WTC11 (cell line): ENCODE measurements around the gene RNF152. TPM values are rescaled to one million over a fixed set of nuclear protein-coding genes. Genes with fewer than 3 reads are reported as not detected.

Experiments used
- ATAC-seq: fragments of 200-7000 bp; cut with Tn5 transposase; 2 replicates; pipeline ENCODE4 v1.10.0; 2021; ENCODE audit warnings: mild to moderate bottlenecking, moderate library complexity
- CTCF ChIA-PET: fragments of 300-600 bp; sonication (Branson Sonifier 250); formaldehyde crosslinking; loops from one replicate; lab custom pipeline; 2021; ENCODE audit warnings: antibody characterized with exemption; lab: Charles Lee
- POLR2A ChIA-PET: fragments of 350-600 bp; sonication (Branson Sonifier 250); formaldehyde crosslinking; loops from one replicate; lab custom pipeline; 2021; ENCODE audit warnings: antibody characterized with exemption; lab: Charles Lee
- DNase-seq: peaks from one replicate; pipeline ENCODE4 v3.0.0; 2021; ENCODE audit warnings: low spot score
- H3K27ac Mint-ChIP-seq: 2 replicates; pipeline ENCODE4 v1.8.0; 2021; ENCODE audit warnings: mixed read lengths
- H3K27me3 Mint-ChIP-seq: 2 replicates; pipeline ENCODE4 v1.8.0; 2021; ENCODE audit warnings: low read depth, mild to moderate bottlenecking, moderate library complexity, mixed read lengths
- H3K36me3 Mint-ChIP-seq: 2 replicates; pipeline ENCODE4 v1.8.0; 2021; ENCODE audit warnings: mixed read lengths
- H3K4me1 Mint-ChIP-seq: 2 replicates; pipeline ENCODE4 v1.8.0; 2022; ENCODE audit warnings: mixed read lengths
- H3K4me3 Mint-ChIP-seq: 2 replicates; pipeline ENCODE4 v1.8.0; 2021; ENCODE audit warnings: mild to moderate bottlenecking, moderate library complexity, mixed read lengths
- H3K9me3 Mint-ChIP-seq: 2 replicates; pipeline ENCODE4 v1.8.0; 2021; ENCODE audit warnings: mixed read lengths
- AR ChIP-seq: fragments of 250-450 bp; sonication (Bioruptor Pico); IDR thresholded peaks from 2 replicates; pipeline ENCODE4 v1.9.0; 2021; ENCODE audit warnings: mild to moderate bottlenecking
- CBFB ChIP-seq: sonication (generic); formaldehyde crosslinking; IDR thresholded peaks from 2 replicates; pipeline ENCODE4 v1.8.1; 2022; ENCODE audit warnings: mild to moderate bottlenecking, low read depth, missing genetic modification reagents
- E2F4 ChIP-seq: sonication (generic); formaldehyde crosslinking; IDR thresholded peaks from 2 replicates; pipeline ENCODE4 v1.8.1; 2022; ENCODE audit warnings: low read depth, mild to moderate bottlenecking, moderate library complexity, missing genetic modification reagents, borderline replicate concordance
- ETV6 ChIP-seq: sonication (generic); formaldehyde crosslinking; IDR thresholded peaks from 2 replicates; pipeline ENCODE4 v1.8.1; 2022; ENCODE audit warnings: mild to moderate bottlenecking, missing genetic modification reagents
- GABPB1 ChIP-seq: sonication (generic); formaldehyde crosslinking; IDR thresholded peaks from 2 replicates; pipeline ENCODE4 v1.8.1; 2023; ENCODE audit warnings: mild to moderate bottlenecking, missing genetic modification reagents
- HMGXB4 ChIP-seq: sonication (generic); formaldehyde crosslinking; IDR thresholded peaks from 2 replicates; pipeline ENCODE4 v1.8.1; 2023; ENCODE audit warnings: mild to moderate bottlenecking, moderate library complexity, missing genetic modification reagents
- JAZF1 ChIP-seq: fragments of 250-450 bp; sonication (Bioruptor Pico); IDR thresholded peaks from 2 replicates; pipeline ENCODE4 v1.9.0; 2021; ENCODE audit warnings: moderate library complexity, mild to moderate bottlenecking, inconsistent platforms
- JUN ChIP-seq: sonication (generic); formaldehyde crosslinking; IDR thresholded peaks from 2 replicates; pipeline ENCODE4 v1.8.0; 2023; ENCODE audit warnings: mild to moderate bottlenecking, missing genetic modification reagents
- KAT7 ChIP-seq: sonication (generic); formaldehyde crosslinking; IDR thresholded peaks from 2 replicates; pipeline ENCODE4 v1.8.1; 2023; ENCODE audit warnings: missing genetic modification reagents, mild to moderate bottlenecking, borderline replicate concordance
- MAX ChIP-seq: sonication (generic); formaldehyde crosslinking; IDR thresholded peaks from 2 replicates; pipeline ENCODE4 v1.8.0; 2022; ENCODE audit warnings: mild to moderate bottlenecking, missing genetic modification reagents
- MLX ChIP-seq: sonication (generic); formaldehyde crosslinking; IDR thresholded peaks from 2 replicates; pipeline ENCODE4 v1.8.1; 2023; ENCODE audit warnings: mild to moderate bottlenecking, missing genetic modification reagents, moderate library complexity
- PRRX2 ChIP-seq: fragments of 250-450 bp; sonication (Bioruptor Pico); IDR thresholded peaks from 2 replicates; pipeline ENCODE4 v1.8.0; 2021; ENCODE audit warnings: mild to moderate bottlenecking
- RORB ChIP-seq: fragments of 250-450 bp; sonication (Bioruptor Pico); IDR thresholded peaks from 2 replicates; pipeline ENCODE4 v1.9.0; 2021; ENCODE audit warnings: mild to moderate bottlenecking
- SMAD4 ChIP-seq: sonication (generic); formaldehyde crosslinking; IDR thresholded peaks from 2 replicates; pipeline ENCODE4 v1.8.0; 2022; ENCODE audit warnings: mild to moderate bottlenecking, missing genetic modification reagents
- SOX15 ChIP-seq: fragments of 250-450 bp; sonication (Bioruptor Pico); IDR thresholded peaks from 2 replicates; pipeline ENCODE4 v1.9.0; 2021; ENCODE audit warnings: mild to moderate bottlenecking
- TCF7 ChIP-seq: sonication (generic); formaldehyde crosslinking; IDR thresholded peaks from 2 replicates; pipeline ENCODE4 v1.8.0; 2022; ENCODE audit warnings: mild to moderate bottlenecking, low read depth, missing genetic modification reagents, moderate library complexity
- TEAD1 ChIP-seq: sonication (generic); formaldehyde crosslinking; IDR thresholded peaks from 2 replicates; pipeline ENCODE4 v1.8.0; 2022; ENCODE audit warnings: mild to moderate bottlenecking, missing genetic modification reagents
- USF1 ChIP-seq: sonication (generic); formaldehyde crosslinking; IDR thresholded peaks from 2 replicates; pipeline ENCODE4 v1.8.0; 2022; ENCODE audit warnings: mild to moderate bottlenecking, missing genetic modification reagents
- ZMAT4 ChIP-seq: fragments of 250-450 bp; sonication (Bioruptor Pico); IDR thresholded peaks from 2 replicates; pipeline ENCODE4 v1.9.0; 2021; ENCODE audit warnings: mild to moderate bottlenecking
- ZNF138 ChIP-seq: sonication (generic); formaldehyde crosslinking; conservative IDR thresholded peaks from 2 replicates; pipeline ENCODE4 v1.8.1; 2022; ENCODE audit warnings: mild to moderate bottlenecking, moderate library complexity, missing genetic modification reagents
- ZNF232 ChIP-seq: sonication (generic); formaldehyde crosslinking; IDR thresholded peaks from 2 replicates; pipeline ENCODE4 v1.8.0; 2022; ENCODE audit warnings: mild to moderate bottlenecking, missing genetic modification reagents
- ZSCAN18 ChIP-seq: fragments of 250-450 bp; sonication (Bioruptor Pico); IDR thresholded peaks from 2 replicates; pipeline ENCODE4 v2.1.2; 2022; ENCODE audit warnings: mild to moderate bottlenecking, moderate library complexity
- total RNA-seq: library from RNA; stranded (reverse); gene quantifications from 3 replicates; pipeline ENCODE4 v1.2.3, GENCODE V29; 2021

The RNF152 gene
- total RNA-seq, 1 experiment from 2014 or later: 3.7 TPM

GRCh38 chr18:61935362-61935761 is 42.6 kb upstream of the RNF152 start:
- DNase-seq: no peak
- Mint-ChIP-seq H3K36me3 (0 out of 2 replicates have a peak, but pooled peaks cover 2% of the 10 kb centered on the region), H3K4me1 (peaks cover 7% of the 10 kb centered on the region), H3K27ac (no peak overlapping the region), H3K9me3 (peaks cover 23% of the 10 kb centered on the region), H3K4me3 (no peak overlapping the region), H3K27me3 (no peaks in the 10 kb centered on the region)
- ATAC-seq: no peak
- TF ChIP-seq TCF7 (CRISPR knock-in tag): no peak
- no peak for TF ChIP-seq ZNF232 (CRISPR knock-in tag)
- TF ChIP-seq CBFB (CRISPR knock-in tag): no peak
- no peak for TF ChIP-seq E2F4 (CRISPR knock-in tag)
- no peak for TF ChIP-seq JUN (CRISPR knock-in tag)
- TF ChIP-seq MAX (CRISPR knock-in tag): no peak
- no peak for TF ChIP-seq MLX (CRISPR knock-in tag)
- TF ChIP-seq ETV6: no peak
- ChIA-PET CTCF (no interaction called here), POLR2A (no interaction called here)

GRCh38 chr18:61931654-61932379 is 39.0 kb upstream of the RNF152 start:
- H3K9me3 Mint-ChIP-seq: peaks cover 36% of the 10 kb centered on the region
- H3K4me1 Mint-ChIP-seq: peaks cover 7% of the 10 kb centered on the region
- CTCF ChIA-PET: no interaction called here
- ATAC-seq (no peak), DNase-seq (no peak)
- no peak for TF ChIP-seq SMAD4 (CRISPR knock-in tag)
- no peak for TF ChIP-seq ZMAT4 (CRISPR knock-in tag)
- no peak for TF ChIP-seq PRRX2 (CRISPR knock-in tag)
- TF ChIP-seq KAT7 (CRISPR knock-in tag): no peak
- no peak overlapping the region for H3K4me3 Mint-ChIP-seq
- no peaks in the 10 kb centered on the region for H3K27me3 Mint-ChIP-seq
- H3K27ac Mint-ChIP-seq: no peak overlapping the region
- peaks cover 7% of the 10 kb centered on the region for H3K36me3 Mint-ChIP-seq
- POLR2A ChIA-PET: no interaction called here

- peaks cover 7% of the 10 kb centered on the region for H3K36me3 Mint-ChIP-seq
- peaks cover 36% of the 10 kb centered on the region for H3K9me3 Mint-ChIP-seq
- no peaks in the 10 kb centered on the region for H3K27me3 Mint-ChIP-seq
- ChIA-PET CTCF (no interaction called here), POLR2A (no interaction called here)
- DNase-seq (no peak), ATAC-seq (no peak)
- H3K4me1 Mint-ChIP-seq: peaks cover 1% of the 10 kb centered on the region
- no peak overlapping the region for H3K4me3 Mint-ChIP-seq
- H3K27ac Mint-ChIP-seq: no peak overlapping the region
- TF ChIP-seq HMGXB4 (CRISPR knock-in tag): no peak
- no peak for TF ChIP-seq USF1 (CRISPR knock-in tag)
- no peak for TF ChIP-seq GABPB1 (CRISPR knock-in tag)
- no peak for TF ChIP-seq TEAD1 (CRISPR knock-in tag)
- no peak for TF ChIP-seq SOX15 (CRISPR knock-in tag)
- no peak for TF ChIP-seq RORB (CRISPR knock-in tag)
- no peak for TF ChIP-seq ZSCAN18 (CRISPR knock-in tag)
- no peak for TF ChIP-seq ZNF138 (CRISPR knock-in tag)
- no peak for TF ChIP-seq ETV6
- no peak for TF ChIP-seq TCF7 (CRISPR knock-in tag)
- no peak for TF ChIP-seq JAZF1 (CRISPR knock-in tag)
- TF ChIP-seq AR (CRISPR knock-in tag): no peak
Measured at GRCh38 chr18:61929881-61930640, 37.3 kb upstream of the RNF152 start.
